H1 (cell line): Measurements from ENCODE around the gene FAM193A. TPM values are rescaled to one million over a fixed set of nuclear protein-coding genes. Genes with fewer than 3 reads are reported as not detected.

ENCODE experiments used
- CHD7 ChIP-seq: fragments of 300-600 bp; sonication (generic); IDR thresholded peaks from 2 replicates; pipeline ENCODE4 v1.7.1; 2012; ENCODE audit warnings: low read length, moderate library complexity, mild to moderate bottlenecking, inconsistent platforms; ENCODE audit not compliant: insufficient replicate concordance
- EP300 ChIP-seq, 2 experiments: IDR thresholded peaks; 1 replicate in 1 of 2; 2 replicates in 1 of 2; pipeline ENCODE4 v1.6.1; 2011 to 2012; ENCODE audit warnings: low read depth in 2 of 2, low read length in 2 of 2, mild to moderate bottlenecking in 2 of 2, borderline replicate concordance in 1 of 2, inconsistent platforms in 1 of 2, moderate library complexity in 1 of 2
- FOSL1 ChIP-seq: IDR thresholded peaks from 2 replicates; pipeline ENCODE4 v1.6.1; 2011; ENCODE audit warnings: mild to moderate bottlenecking, low read depth, low read length, moderate library complexity; ENCODE audit not compliant: insufficient read depth
- KDM4A ChIP-seq: IDR thresholded peaks from one replicate; pipeline ENCODE4 v1.7.1; 2012; ENCODE audit warnings: low read depth, mild to moderate bottlenecking, moderate library complexity, low read length, inconsistent platforms; ENCODE audit not compliant: severe bottlenecking
- YY1 ChIP-seq: IDR thresholded peaks from 2 replicates; pipeline ENCODE4 v1.6.1; 2011; ENCODE audit warnings: low read depth, mild to moderate bottlenecking, low read length
- polyA plus RNA-seq, 7 experiments: library from polyadenylated mRNA; depleted of rRNA in 3 of 7; stranded (reverse) in 5 of 7; unstranded in 2 of 7; fragments of >200 nt in 5 of 7; fragments of 200-250 nt in 2 of 7; gene quantifications; 1 replicate in 5 of 7; 2 replicates in 1 of 7; 4 replicates in 1 of 7; pipeline versions ENCODE4 v1.2.1 to v1.2.3, GENCODE V29; 2011 to 2013; ENCODE audit warnings: missing spikeins in 2 of 7, mixed read lengths in 2 of 7
- total RNA-seq: library from RNA; stranded (reverse); fragmentation: NEBNext Ultra II Directional; extraction: Animal tissue kit (Norgen Biotek cat#: 25700); gene quantifications from 2 replicates; pipeline ENCODE4 v1.2.1, GENCODE V29; 2021

FAM193A gene
- total and polyA plus RNA-seq, 2 of the 8 experiments (the other 6 are each of a cell fraction or from before 2014, with no cell fraction given), result 8.7 to 26.2 TPM

GRCh38 chr4:2649604-2650114, 113.2 kb downstream of the FAM193A start (continued):
- no peak for TF ChIP-seq CHD7
- TF ChIP-seq YY1, result no peak
- TF ChIP-seq FOSL1, result no peak
- no peak for TF ChIP-seq EP300 (IDR thresholded peaks at IDR 0.05; ENCODE audit: borderline replicate concordance in 1 of 2, low read depth in 2 of 2, low read length in 2 of 2)
- no peak for TF ChIP-seq KDM4A
